ENCODE data around the gene RANBP17.
A peak's percentile ranks its signal among the peaks of the same experiment; 100 is the strongest.

RANBP17 gene

DNA sequence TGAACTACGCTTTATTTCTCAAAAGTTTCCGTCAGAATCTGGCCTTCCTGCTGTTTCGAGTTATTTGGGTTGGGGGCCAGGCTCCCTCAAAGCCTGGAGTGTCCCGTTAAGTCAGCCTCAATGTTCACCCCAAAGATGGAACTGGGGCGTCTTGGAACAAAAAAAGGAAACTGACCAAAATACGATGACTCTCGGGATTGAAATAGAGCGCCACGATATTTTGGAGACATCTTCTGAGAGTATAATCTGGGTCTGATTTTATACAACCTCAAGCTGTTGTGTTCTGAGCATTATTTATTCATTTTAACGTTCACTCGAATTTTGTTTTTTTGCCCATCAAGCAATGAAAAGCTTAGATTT lies 475.4 kb downstream of the RANBP17 start:
- no peak for TF ChIP-seq SPI1 (IDR thresholded peaks at IDR 0.05; ENCODE audit: borderline replicate concordance, low read depth)
- TF ChIP-seq POLR2AphosphoS5 (IDR thresholded peaks at IDR 0.05; ENCODE audit: low read depth): no peak
- no peak for TF ChIP-seq CTCF (IDR thresholded peaks at IDR 0.05; ENCODE audit: insufficient read depth, low read length)
- no peak for TF ChIP-seq GABPA (IDR thresholded peaks at IDR 0.05; ENCODE audit: low read depth)
- TF ChIP-seq REST (IDR thresholded peaks at IDR 0.05; ENCODE audit: insufficient replicate concordance, low read depth): no peak
- H3K27ac ChIP-seq (replicated peaks): no peak overlapping the region
- peaks cover 15% of the 10 kb centered on the region for H3K27me3 ChIP-seq (ENCODE audit: insufficient read depth, poor library complexity, severe bottlenecking)
- H3K4me3 ChIP-seq (replicated peaks; ENCODE audit: insufficient read depth, low read length): peak overlapping the region; percentile 26; the same call in 1 of the 2 replicates
- no peak for DNase-seq (ENCODE audit: low read depth in 1 of 2, low spot score in 1 of 2)

DNA sequence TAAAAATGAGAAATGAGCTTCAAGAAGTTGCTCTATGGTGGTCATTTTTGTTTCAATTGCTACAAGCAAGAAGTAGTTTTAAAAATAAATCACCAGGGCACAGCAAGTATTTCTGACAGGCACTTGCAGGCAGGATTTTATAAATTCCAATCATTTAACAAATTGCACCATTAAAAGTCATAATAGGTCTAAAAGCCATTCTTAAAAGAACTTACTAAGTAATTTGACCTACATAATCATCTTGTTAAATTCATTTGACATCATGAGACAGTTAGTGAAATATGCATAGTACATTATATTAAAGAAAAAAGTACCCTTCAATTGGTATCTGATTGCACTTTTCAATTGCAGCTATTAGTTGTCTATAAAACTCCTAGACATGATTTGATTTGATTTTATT lies 478.2 kb downstream of the RANBP17 start:
- TF ChIP-seq CTCF (IDR thresholded peaks at IDR 0.05; ENCODE audit: insufficient read depth, low read length) (no peak), POLR2AphosphoS5 (IDR thresholded peaks at IDR 0.05; ENCODE audit: low read depth) (no peak), REST (IDR thresholded peaks at IDR 0.05; ENCODE audit: insufficient replicate concordance, low read depth) (no peak), GABPA (IDR thresholded peaks at IDR 0.05; ENCODE audit: low read depth) (no peak), SPI1 (IDR thresholded peaks at IDR 0.05; ENCODE audit: borderline replicate concordance, low read depth) (no peak)
- peaks cover 15% of the 10 kb centered on the region for H3K27me3 ChIP-seq (ENCODE audit: insufficient read depth, poor library complexity, severe bottlenecking)
- H3K27ac ChIP-seq (replicated peaks): no peak overlapping the region
- no peak for DNase-seq (ENCODE audit: low read depth in 1 of 2, low spot score in 1 of 2)
- H3K4me3 ChIP-seq (replicated peaks; ENCODE audit: insufficient read depth, low read length): no peak overlapping the region

GRCh38 chr5:171340491-171340890 lies 478.7 kb downstream of the RANBP17 start:
- H3K27ac ChIP-seq (replicated peaks): no peak overlapping the region
- TF ChIP-seq SPI1 (IDR thresholded peaks at IDR 0.05; ENCODE audit: borderline replicate concordance, low read depth) (no peak), POLR2AphosphoS5 (IDR thresholded peaks at IDR 0.05; ENCODE audit: low read depth) (no peak)
- no peak for DNase-seq (ENCODE audit: low read depth in 1 of 2, low spot score in 1 of 2)
- peaks cover 13% of the 10 kb centered on the region for H3K27me3 ChIP-seq (ENCODE audit: insufficient read depth, poor library complexity, severe bottlenecking)
- H3K4me3 ChIP-seq (replicated peaks; ENCODE audit: insufficient read depth, low read length): no peak overlapping the region

DNA sequence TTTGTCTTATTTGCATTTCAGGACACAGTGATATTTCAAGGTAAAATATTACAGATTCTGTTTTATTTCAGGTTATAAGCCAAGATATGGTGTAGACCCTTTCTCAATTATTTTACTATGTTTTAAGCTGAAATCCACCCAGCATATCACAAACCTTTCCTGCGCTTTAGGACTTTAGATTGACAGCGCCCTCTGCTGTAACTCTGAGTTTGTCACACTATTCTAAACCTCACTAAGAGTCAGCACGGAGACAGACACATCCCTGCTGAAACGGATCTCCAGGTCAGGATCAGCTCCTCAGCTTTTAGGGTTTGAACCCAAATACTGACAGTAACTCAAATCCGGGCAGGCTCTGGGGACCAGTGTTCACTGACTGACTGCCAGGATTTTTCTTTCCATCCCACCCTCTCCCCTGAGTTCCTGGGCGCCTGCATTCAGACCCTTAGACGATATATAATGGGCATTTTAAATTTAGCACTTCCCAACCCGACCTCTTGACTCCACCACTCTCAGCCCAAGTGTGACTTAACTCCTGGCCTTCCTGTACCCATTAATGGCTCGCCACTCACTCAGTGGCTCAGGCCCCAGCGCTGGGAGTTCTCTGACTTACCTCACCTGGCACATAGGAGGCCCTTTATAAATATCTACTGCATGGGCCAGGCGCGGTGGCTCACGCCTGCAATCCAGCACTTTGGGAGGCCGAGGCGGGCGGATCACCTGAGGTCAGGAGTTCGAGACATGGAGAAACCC lies 480.7 kb downstream of the RANBP17 start:
- Histone ChIP-seq H3K27ac (replicated peaks) (no peak overlapping the region), H3K27me3 (ENCODE audit: insufficient read depth, poor library complexity, severe bottlenecking) (peaks cover under 1% of the 10 kb centered on the region), H3K4me3 (replicated peaks; ENCODE audit: insufficient read depth, low read length) (no peak overlapping the region)
- peak in 1 of 2 experiments; percentile 43 for DNase-seq (ENCODE audit: low read depth in 1 of 2, low spot score in 1 of 2)
- TF ChIP-seq CTCF (IDR thresholded peaks at IDR 0.05; ENCODE audit: insufficient read depth, low read length) (peak; percentile 56), SPI1 (IDR thresholded peaks at IDR 0.05; ENCODE audit: borderline replicate concordance, low read depth) (no peak), POLR2AphosphoS5 (IDR thresholded peaks at IDR 0.05; ENCODE audit: low read depth) (no peak)

All from HL-60 (cell line).